ENCODE results near the gene TMEM95.
"Not testable (repeated sequence)": the region's sequence is repeated elsewhere in the genome, so short reads cannot be mapped to it uniquely, and the experiment has no call there.

The TMEM95 gene

GRCh38 chr17:7347630-7348477 is 7.1 kb upstream of the TMEM95 start:
- no peak for DNase-seq

- DNase-seq = no peak
Measured at GRCh38 chr17:7348478-7349242, 6.3 kb upstream of the TMEM95 start.

GRCh38 chr17:7351665-7352502 is 3.1 kb upstream of the TMEM95 start, which contains the start of gene KCTD11:
KCTD11 (plus strand) TSS chr17:7352162.
- peak; percentile 78 for DNase-seq

GRCh38 chr17:7352503-7352889 is 2.5 kb upstream of the TMEM95 start:
- no peak for DNase-seq

- no peak for DNase-seq
Measured at GRCh38 chr17:7352910-7353635, 1.9 kb upstream of the TMEM95 start.

GRCh38 chr17:7354262-7354843 is 603 bp upstream of the TMEM95 start:
- DNase-seq = no peak

GRCh38 chr17:7355573-7355972 is 617 bp downstream of the TMEM95 start:
- DNase-seq = no peak

GRCh38 chr17:7356072-7356549 is 1.2 kb downstream of the TMEM95 start:
- DNase-seq = peak; percentile 86

- DNase-seq = no peak
Measured at GRCh38 chr17:7356756-7357155, 1.8 kb downstream of the TMEM95 start.

GRCh38 chr17:7357381-7357780 is 2.4 kb downstream of the TMEM95 start:
- DNase-seq = no peak

- DNase-seq = no peak
Measured at GRCh38 chr17:7361906-7362305, 7.0 kb downstream of the TMEM95 start.

GRCh38 chr17:7363311-7363710 is 8.4 kb downstream of the TMEM95 start:
- no peak for DNase-seq

- DNase-seq = not testable (repeated sequence)
Measured at GRCh38 chr17:7365963-7366362, 11.0 kb downstream of the TMEM95 start.

- no peak for DNase-seq
Measured at GRCh38 chr17:7367083-7367482, 12.1 kb downstream of the TMEM95 start.

- no peak for DNase-seq
Measured at GRCh38 chr17:7367918-7368598, 13.1 kb downstream of the TMEM95 start.

GRCh38 chr17:7368599-7368994 is 13.6 kb downstream of the TMEM95 start:
- DNase-seq = not testable (repeated sequence)

- no peak for DNase-seq
Measured at GRCh38 chr17:7369825-7370224, 14.9 kb downstream of the TMEM95 start.

GRCh38 chr17:7370853-7371252 is 15.9 kb downstream of the TMEM95 start:
- DNase-seq = no peak

- DNase-seq = no peak
Measured at GRCh38 chr17:7374353-7374752, 19.4 kb downstream of the TMEM95 start.

GRCh38 chr17:7379134-7379533 is 24.2 kb downstream of the TMEM95 start:
- DNase-seq = no peak

- DNase-seq = no peak
Measured at GRCh38 chr17:7380321-7380720, 25.4 kb downstream of the TMEM95 start.
